ENCODE measurements around the gene EXOC6B.
A peak's percentile ranks its signal among the peaks of the same experiment; 100 is the strongest.
"Not testable (repeated sequence)": the region's sequence is repeated elsewhere in the genome, so short reads cannot be mapped to it uniquely, and the experiment has no call there.

The EXOC6B gene

DNA sequence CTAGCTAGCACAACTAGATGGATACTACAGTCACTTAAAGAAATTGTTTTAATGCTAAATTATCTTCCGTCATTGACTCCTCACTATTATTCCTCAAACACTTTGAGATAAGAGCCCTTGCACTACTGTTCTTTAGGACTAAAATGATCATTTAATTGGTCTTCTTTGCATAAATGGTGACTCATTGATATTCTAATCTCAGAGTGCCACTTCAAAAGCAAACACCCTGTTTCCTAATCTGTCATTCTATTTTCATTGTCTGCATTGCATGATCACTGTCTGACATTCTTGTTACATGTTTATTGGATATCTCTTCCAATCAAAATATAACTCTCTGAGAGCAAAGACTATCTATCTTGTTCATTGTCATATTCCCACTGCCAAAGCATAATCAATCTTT is 313.9 kb downstream of the EXOC6B start:
- DNase-seq (no peak), ATAC-seq (no peak)
- Mint-ChIP-seq H3K27ac (no peak overlapping the region), H3K27me3 (no peaks in the 10 kb centered on the region), H3K4me3 (no peak overlapping the region), H3K4me1 (no peaks in the 10 kb centered on the region), H3K9me3 (no peaks in the 10 kb centered on the region)

DNA sequence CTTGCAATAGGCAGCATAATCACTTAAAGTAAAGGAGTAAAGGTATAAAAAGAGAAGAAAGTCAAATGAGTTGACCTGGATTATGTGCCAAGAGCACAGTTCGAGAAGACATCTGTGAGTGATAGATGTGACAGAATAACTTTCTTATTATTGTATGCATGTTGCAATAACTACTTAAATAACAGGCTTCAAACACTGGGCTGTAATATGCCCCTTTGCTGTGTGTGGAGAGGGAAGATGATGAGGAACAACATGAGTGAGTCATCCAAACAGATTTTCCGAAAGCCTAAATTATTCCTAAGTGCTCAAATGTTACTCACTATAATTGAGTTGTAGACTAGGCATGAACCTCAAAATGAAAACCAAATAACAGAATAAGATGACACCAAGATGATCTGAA is 328.1 kb downstream of the EXOC6B start:
- ATAC-seq = no peak

GRCh38 chr2:72496479-72496878 is 329.4 kb downstream of the EXOC6B start:
- no peak overlapping the region for H3K4me3 Mint-ChIP-seq
- ATAC-seq = no peak

More for the DNA sequence above, 328.1 kb downstream of the EXOC6B start:
- H3K4me1 Mint-ChIP-seq = no peaks in the 10 kb centered on the region
- H3K9me3 Mint-ChIP-seq = no peaks in the 10 kb centered on the region
- no peak for DNase-seq
- H3K4me3 Mint-ChIP-seq = no peak overlapping the region
- H3K27me3 Mint-ChIP-seq = no peaks in the 10 kb centered on the region
- H3K27ac Mint-ChIP-seq = no peak overlapping the region

DNA sequence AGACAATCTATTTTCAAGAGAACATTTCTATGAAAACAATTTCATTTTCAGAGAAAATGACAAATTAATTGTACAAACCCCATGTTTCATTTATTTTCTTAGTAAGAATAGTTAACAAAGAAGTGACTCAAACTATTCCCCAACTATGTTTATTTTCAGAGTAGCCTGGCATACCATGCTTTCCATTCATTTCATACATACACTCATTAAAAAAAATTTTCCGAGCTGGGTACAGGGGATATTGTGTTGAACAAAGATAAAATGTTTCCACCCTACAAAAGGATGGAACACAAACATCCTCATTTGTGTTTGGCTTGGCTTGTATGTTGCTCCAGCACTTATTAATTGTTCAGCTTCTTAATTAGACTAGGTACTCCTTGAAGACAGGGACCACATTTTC is 331.4 kb downstream of the EXOC6B start:
- no peak for ATAC-seq
- H3K27ac Mint-ChIP-seq = peak overlapping the region in 1 of 2 donors; percentile 52
- H3K4me1 Mint-ChIP-seq = no peaks in the 10 kb centered on the region
- no peaks in the 10 kb centered on the region for H3K27me3 Mint-ChIP-seq
- H3K4me3 Mint-ChIP-seq = no peak overlapping the region
- no peak for DNase-seq
- H3K9me3 Mint-ChIP-seq = no peaks in the 10 kb centered on the region

More at GRCh38 chr2:72496479-72496878, 329.4 kb downstream of the EXOC6B start:
- Mint-ChIP-seq H3K9me3 (no peaks in the 10 kb centered on the region), H3K27ac (no peak overlapping the region), H3K4me1 (no peaks in the 10 kb centered on the region), H3K27me3 (no peaks in the 10 kb centered on the region)
- DNase-seq = no peak

DNA sequence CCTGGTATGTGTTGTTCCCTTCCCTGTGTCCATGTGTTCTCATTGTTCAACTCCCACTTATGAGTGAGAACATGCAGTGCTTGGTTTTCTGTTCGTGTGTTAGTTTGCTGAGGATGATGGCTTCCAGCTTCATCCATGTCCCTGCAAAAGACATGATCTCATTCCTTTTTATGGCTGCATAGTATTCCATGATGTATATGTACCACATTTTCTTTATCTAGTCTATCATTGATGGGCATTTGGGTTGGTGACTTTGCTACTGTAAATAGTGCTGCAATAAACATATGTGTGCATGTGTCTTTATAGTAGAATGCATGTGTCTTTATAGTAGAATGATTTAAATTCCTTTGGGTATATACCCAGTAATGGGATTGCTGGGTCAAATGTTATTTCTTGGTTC is 341.2 kb downstream of the EXOC6B start:
- DNase-seq, H3K27ac Mint-ChIP-seq, H3K4me1 Mint-ChIP-seq, ATAC-seq, H3K27me3 Mint-ChIP-seq, H3K4me3 Mint-ChIP-seq: not testable (repeated sequence)
- H3K9me3 Mint-ChIP-seq = peaks cover 8 to 13% of the 10 kb centered on the region in 2 donors

GRCh38 chr2:72483346-72483745 is 342.5 kb downstream of the EXOC6B start:
- H3K27me3 Mint-ChIP-seq = no peaks in the 10 kb centered on the region
- peaks cover 8 to 19% of the 10 kb centered on the region in 2 donors for H3K9me3 Mint-ChIP-seq
- ATAC-seq (no peak), DNase-seq (no peak)
- no peak overlapping the region for H3K4me3 Mint-ChIP-seq
- no peaks in the 10 kb centered on the region for H3K4me1 Mint-ChIP-seq
- H3K27ac Mint-ChIP-seq = peak overlapping the region in 1 of 2 donors; percentile 33

- peaks cover 47 to 53% of the 10 kb centered on the region in 2 donors for H3K9me3 Mint-ChIP-seq
- H3K4me3 Mint-ChIP-seq = no peak overlapping the region
- no peak for DNase-seq
- no peak overlapping the region for H3K27ac Mint-ChIP-seq
- H3K27me3 Mint-ChIP-seq = no peaks in the 10 kb centered on the region
- ATAC-seq = no peak
- no peaks in the 10 kb centered on the region for H3K4me1 Mint-ChIP-seq
Measured at GRCh38 chr2:72475246-72475645, 350.6 kb downstream of the EXOC6B start.

DNA sequence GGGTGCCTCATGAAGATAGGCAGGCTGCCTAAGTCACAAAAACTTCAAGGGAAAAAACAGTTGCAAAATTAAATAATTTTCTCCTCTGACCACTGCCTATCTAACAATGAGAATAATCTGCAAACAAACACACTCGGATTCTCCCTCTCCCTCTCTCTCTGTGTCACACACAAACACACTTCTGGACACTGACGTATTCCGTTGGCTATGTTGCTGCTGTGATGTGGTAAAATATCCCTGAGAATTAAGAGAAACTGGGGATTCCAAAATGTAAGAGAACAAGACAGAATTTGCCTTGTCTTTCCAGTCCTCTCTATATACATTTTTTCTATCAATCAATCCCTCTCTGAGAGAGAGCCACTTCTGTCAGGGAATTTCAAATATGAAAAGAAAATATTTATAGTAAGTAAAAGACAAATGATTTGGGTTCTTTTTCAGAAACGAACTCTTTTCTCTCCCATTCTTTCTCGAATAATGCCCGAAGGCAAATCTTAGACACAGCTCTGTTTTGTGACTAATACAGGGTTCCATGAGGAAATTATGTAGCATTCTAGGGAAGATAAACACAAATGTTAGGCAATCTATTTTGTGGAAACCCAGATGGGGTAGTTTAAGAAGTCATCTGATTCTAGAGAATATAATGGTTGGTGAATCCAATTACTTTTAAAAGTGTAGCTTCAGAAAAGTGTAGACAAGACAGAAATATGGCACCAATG is 367.9 kb downstream of the EXOC6B start:
- no peak overlapping the region for H3K4me3 Mint-ChIP-seq
- ATAC-seq = no peak
- no peaks in the 10 kb centered on the region for H3K4me1 Mint-ChIP-seq
- DNase-seq = no peak
- peaks cover 0 to 8% of the 10 kb centered on the region in 2 donors for H3K9me3 Mint-ChIP-seq
- H3K27ac Mint-ChIP-seq = no peak overlapping the region
- no peaks in the 10 kb centered on the region for H3K27me3 Mint-ChIP-seq

- Mint-ChIP-seq H3K27me3 (no peaks in the 10 kb centered on the region), H3K4me3 (no peak overlapping the region), H3K4me1 (no peaks in the 10 kb centered on the region), H3K9me3 (peaks cover 0 to 8% of the 10 kb centered on the region in 2 donors), H3K27ac (no peak overlapping the region)
- no peak for DNase-seq
- ATAC-seq = no peak
Measured at GRCh38 chr2:72454189-72454588, 371.6 kb downstream of the EXOC6B start.

- H3K27me3 Mint-ChIP-seq = no peaks in the 10 kb centered on the region
- no peak for ATAC-seq
- no peak overlapping the region for H3K4me3 Mint-ChIP-seq
Measured at GRCh38 chr2:72442270-72442669, 383.6 kb downstream of the EXOC6B start.

DNA sequence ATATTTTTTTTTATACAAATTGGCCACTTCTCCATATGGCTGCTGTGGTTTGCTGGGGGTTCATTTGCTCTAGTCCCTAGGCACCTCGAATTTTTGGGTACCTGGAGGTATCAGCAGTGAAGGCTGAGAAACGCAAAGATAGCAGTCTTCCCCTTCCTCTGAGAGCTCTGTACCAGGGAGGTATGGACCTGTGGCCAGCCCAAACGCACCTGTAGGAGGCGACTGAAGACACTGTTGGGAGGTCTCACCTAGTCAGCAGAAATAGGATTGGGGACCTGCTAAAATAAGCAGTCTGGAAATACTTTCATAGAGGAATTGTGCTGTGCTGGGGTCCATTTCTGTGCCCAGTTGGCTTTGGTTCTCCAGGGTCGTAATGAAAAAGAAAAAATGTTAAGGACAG is 385.9 kb downstream of the EXOC6B start:
- Mint-ChIP-seq H3K27me3 (no peaks in the 10 kb centered on the region), H3K4me3 (no peak overlapping the region), H3K27ac (no peak overlapping the region), H3K9me3 (peaks cover 34 to 48% of the 10 kb centered on the region in 2 donors), H3K4me1 (peaks cover 15% of the 10 kb centered on the region)
- ATAC-seq (no peak), DNase-seq (no peak)

More at GRCh38 chr2:72442270-72442669, 383.6 kb downstream of the EXOC6B start:
- Mint-ChIP-seq H3K4me1 (peaks cover 15% of the 10 kb centered on the region), H3K9me3 (peaks cover 28 to 44% of the 10 kb centered on the region in 2 donors), H3K27ac (no peak overlapping the region)
- no peak for DNase-seq

DNA sequence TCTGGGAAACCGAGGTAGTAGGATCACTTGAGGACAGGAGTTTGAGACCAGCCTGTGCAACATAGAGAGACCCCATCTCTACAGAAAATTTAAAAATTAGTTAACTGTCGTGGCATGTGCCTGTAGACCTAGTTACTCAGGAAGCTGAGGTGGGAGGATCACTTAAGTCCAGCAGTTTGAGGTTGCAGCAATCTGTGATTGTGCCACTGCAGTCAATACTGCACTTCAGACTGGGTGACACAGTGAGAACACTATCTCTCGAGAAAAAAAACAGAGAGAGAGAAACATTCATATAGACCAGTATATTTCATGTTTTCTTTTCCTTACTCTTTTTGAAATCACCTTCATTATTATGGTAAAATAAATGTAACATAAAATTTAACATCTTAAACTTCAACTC is 387.5 kb downstream of the EXOC6B start:
- peaks cover 15% of the 10 kb centered on the region for H3K4me1 Mint-ChIP-seq
- no peak overlapping the region for H3K4me3 Mint-ChIP-seq
- H3K27me3 Mint-ChIP-seq = no peaks in the 10 kb centered on the region
- H3K9me3 Mint-ChIP-seq = peaks cover 42 to 45% of the 10 kb centered on the region in 2 donors
- H3K27ac Mint-ChIP-seq = no peak overlapping the region
- DNase-seq = no peak
- no peak for ATAC-seq

DNA sequence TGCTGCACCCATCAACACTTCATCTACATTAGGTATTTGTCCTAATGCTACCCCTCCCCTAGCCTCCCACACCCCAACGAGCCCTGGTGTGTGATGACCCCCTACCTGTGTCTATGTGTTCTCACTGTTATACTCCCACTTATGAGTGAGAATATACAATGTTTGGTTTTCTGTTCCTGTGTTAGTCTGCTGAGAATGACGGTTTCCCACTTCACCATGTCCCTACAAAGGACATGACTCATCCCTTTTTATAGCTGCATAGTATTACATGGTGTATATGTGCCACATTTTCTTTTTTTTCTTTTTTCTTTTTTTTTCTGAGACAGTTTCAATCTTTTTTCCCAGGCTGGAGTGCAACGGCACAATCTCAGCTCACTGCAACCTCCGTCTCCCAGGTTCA is 394.1 kb downstream of the EXOC6B start:
- no peak for DNase-seq
- no peak overlapping the region for H3K27ac Mint-ChIP-seq
- no peaks in the 10 kb centered on the region for H3K27me3 Mint-ChIP-seq
- H3K4me1 Mint-ChIP-seq = no peaks in the 10 kb centered on the region
- no peak for ATAC-seq
- no peak overlapping the region for H3K4me3 Mint-ChIP-seq
- peaks cover 29 to 42% of the 10 kb centered on the region in 2 donors for H3K9me3 Mint-ChIP-seq

DNA sequence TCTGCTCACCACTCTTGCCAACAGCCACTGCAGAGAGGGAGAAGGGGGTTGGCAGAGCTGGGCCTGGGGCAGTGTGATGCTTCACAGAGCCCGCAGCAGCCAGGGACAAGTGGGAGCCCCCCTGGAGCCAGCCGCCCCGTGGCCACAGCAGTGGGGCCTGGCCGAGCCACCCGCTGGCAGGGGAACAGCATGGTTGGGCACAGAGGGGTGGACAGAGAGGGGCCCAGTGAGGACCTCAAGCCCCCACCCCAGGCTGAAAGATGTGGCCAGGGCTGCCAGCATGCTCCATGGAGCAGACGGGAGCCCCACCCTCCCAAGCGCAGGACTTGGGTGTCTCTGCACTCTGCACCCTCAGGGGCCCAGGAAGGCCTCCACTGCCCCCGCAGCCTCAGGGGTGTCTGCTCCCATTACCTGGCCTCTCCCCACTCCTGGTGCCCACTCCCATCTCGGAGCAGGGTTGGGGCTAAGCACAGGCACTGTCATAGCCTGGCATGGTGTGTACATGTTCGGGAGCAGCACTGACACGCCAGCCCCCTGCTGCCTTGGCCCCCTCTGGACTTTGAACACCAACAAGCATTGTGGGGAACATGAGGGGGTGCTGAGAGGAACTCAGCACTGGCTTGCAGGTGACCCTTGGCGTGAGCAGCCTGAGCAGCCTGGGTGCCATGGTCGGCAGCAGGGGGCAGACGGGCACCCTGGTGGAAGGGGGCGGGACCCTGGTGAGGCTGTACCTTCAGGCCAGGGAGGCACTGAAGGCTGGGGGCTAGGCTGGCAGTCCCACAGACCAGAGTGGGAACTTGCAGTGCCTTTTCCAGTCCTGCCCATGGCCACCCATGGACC is 398.6 kb downstream of the EXOC6B start:
- DNase-seq = no peak
- Mint-ChIP-seq H3K27ac (no peak overlapping the region), H3K4me3 (no peak overlapping the region), H3K4me1 (no peaks in the 10 kb centered on the region), H3K9me3 (peaks cover 11 to 38% of the 10 kb centered on the region in 2 donors), H3K27me3 (no peaks in the 10 kb centered on the region)
- ATAC-seq = peak; percentile 39

DNA sequence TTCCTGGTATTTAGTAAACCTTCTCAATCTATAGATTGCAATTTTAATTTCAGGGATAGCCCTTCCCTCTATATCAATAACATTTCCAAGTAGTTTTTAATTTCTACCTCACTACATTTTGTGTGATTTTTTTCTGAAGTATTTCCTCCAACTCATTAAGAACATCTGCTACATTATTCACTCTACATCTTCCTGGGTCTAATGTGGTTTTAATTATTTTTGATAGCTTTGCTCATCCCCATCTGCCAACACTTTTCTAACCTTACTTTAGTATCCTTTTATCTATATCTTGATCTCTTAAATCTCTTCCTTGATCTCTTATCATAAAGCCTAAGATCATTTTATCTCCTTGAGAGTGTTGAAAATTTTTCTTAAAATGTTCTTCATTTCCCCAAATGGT is 399.8 kb downstream of the EXOC6B start:
- H3K4me3 Mint-ChIP-seq = no peak overlapping the region
- H3K27ac Mint-ChIP-seq = peak overlapping the region in 1 of 2 donors; percentile 67
- H3K27me3 Mint-ChIP-seq = no peaks in the 10 kb centered on the region
- H3K9me3 Mint-ChIP-seq = peaks cover 11 to 38% of the 10 kb centered on the region in 2 donors
- no peak for DNase-seq
- no peak for ATAC-seq
- H3K4me1 Mint-ChIP-seq = no peaks in the 10 kb centered on the region

DNA sequence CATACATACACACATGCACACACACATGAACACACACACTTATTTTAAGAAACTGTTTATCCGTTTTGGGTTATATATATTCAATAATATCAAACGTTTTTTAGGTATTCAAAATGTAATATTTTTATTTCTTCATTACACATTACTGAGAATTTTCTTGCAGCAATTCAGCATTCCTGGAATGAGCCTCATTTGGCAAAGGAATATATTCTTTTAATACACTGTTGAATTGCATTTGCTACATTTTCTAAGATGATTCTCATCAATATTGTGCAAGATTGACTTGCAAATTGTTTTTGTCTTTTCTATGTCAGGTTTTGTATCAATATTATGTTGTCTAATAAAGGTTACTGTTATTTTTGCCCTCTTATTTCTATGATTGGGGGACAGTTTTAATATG is 402.1 kb downstream of the EXOC6B start:
- Mint-ChIP-seq H3K4me3 (no peak overlapping the region), H3K4me1 (no peaks in the 10 kb centered on the region), H3K27me3 (no peaks in the 10 kb centered on the region), H3K27ac (no peak overlapping the region), H3K9me3 (peaks cover 16 to 53% of the 10 kb centered on the region in 2 donors)
- DNase-seq (no peak), ATAC-seq (no peak)

Measured in stimulated activated naive CD8-positive, alpha-beta T cell treated with anti-CD3 and anti-CD28 coated beads, Interleukin-15, amount 100 ng/mL, for 72 hours (primary cell).